HEK293 (cell line): ENCODE results near the gene CACTIN.

ENCODE experiments used
- AEBP2 ChIP-seq: fragments of 450-650 bp; formaldehyde crosslinking; IDR thresholded peaks from 2 replicates; pipeline ENCODE4 v1.5.1; 2016; ENCODE audit warnings: missing biosample characterization, missing genetic modification characterization, borderline replicate concordance
- BCL6B ChIP-seq: fragments of 450-650 bp; formaldehyde crosslinking; IDR thresholded peaks from 2 replicates; pipeline ENCODE4 v1.5.1; 2017; ENCODE audit warnings: missing biosample characterization, missing genetic modification characterization
- CTCF ChIP-seq: fragments of 450-650 bp; formaldehyde crosslinking; IDR thresholded peaks from 2 replicates; pipeline ENCODE4 v1.5.1; 2016; ENCODE audit warnings: missing biosample characterization, missing genetic modification characterization
- GFI1B ChIP-seq: fragments of 450-650 bp; formaldehyde crosslinking; IDR thresholded peaks from 2 replicates; pipeline ENCODE4 v1.5.1; 2016; ENCODE audit warnings: missing biosample characterization, missing genetic modification characterization
- GLI4 ChIP-seq: fragments of 450-650 bp; formaldehyde crosslinking; IDR thresholded peaks from 2 replicates; pipeline ENCODE4 v1.5.1; 2016; ENCODE audit warnings: missing biosample characterization, missing genetic modification characterization
- KLF7 ChIP-seq: fragments of 450-650 bp; formaldehyde crosslinking; IDR thresholded peaks from 2 replicates; pipeline ENCODE4 v1.5.1; 2016; ENCODE audit warnings: missing biosample characterization, missing genetic modification characterization, borderline replicate concordance
- PATZ1 ChIP-seq: fragments of 450-650 bp; formaldehyde crosslinking; IDR thresholded peaks from 2 replicates; pipeline ENCODE4 v1.5.1; 2016; ENCODE audit warnings: missing biosample characterization, missing genetic modification characterization
- SCRT1 ChIP-seq: fragments of 450-650 bp; formaldehyde crosslinking; IDR thresholded peaks from 2 replicates; pipeline ENCODE4 v1.5.1; 2016; ENCODE audit warnings: missing biosample characterization, missing genetic modification characterization, borderline replicate concordance
- SP7 ChIP-seq: fragments of 450-650 bp; formaldehyde crosslinking; IDR thresholded peaks from 2 replicates; pipeline ENCODE4 v1.5.1; 2016; ENCODE audit warnings: missing biosample characterization, missing genetic modification characterization
- TRIM28 ChIP-seq: IDR thresholded peaks from 2 replicates; pipeline ENCODE4 v1.6.1; 2011; ENCODE audit warnings: low read length, control low read depth, borderline replicate concordance
- YY1 ChIP-seq: fragments of 450-650 bp; formaldehyde crosslinking; IDR thresholded peaks from 2 replicates; pipeline ENCODE4 v1.5.1; 2018; ENCODE audit warnings: missing biosample characterization, missing genetic modification characterization
- ZBTB26 ChIP-seq: fragments of 450-650 bp; formaldehyde crosslinking; optimal IDR thresholded peaks from 2 replicates; pipeline ENCODE3; 2016; ENCODE audit warnings: missing biosample characterization, mild to moderate bottlenecking, missing genetic modification characterization
- ZNF10 ChIP-seq: fragments of 450-650 bp; formaldehyde crosslinking; IDR thresholded peaks from 2 replicates; pipeline ENCODE4 v1.5.1; 2017; ENCODE audit warnings: missing biosample characterization, missing genetic modification characterization
- ZNF157 ChIP-seq: fragments of 450-650 bp; formaldehyde crosslinking; IDR thresholded peaks from 2 replicates; pipeline ENCODE4 v1.5.1; 2016; ENCODE audit warnings: missing biosample characterization, missing genetic modification characterization
- ZNF174 ChIP-seq: fragments of 450-650 bp; formaldehyde crosslinking; IDR thresholded peaks from 2 replicates; pipeline ENCODE4 v1.5.0; 2017; ENCODE audit warnings: missing biosample characterization, mild to moderate bottlenecking, missing genetic modification characterization
- ZNF19 ChIP-seq: fragments of 450-650 bp; formaldehyde crosslinking; IDR thresholded peaks from 2 replicates; pipeline ENCODE4; 2016; ENCODE audit warnings: missing biosample characterization, missing genetic modification characterization, low read depth
- ZNF2 ChIP-seq: fragments of 450-650 bp; formaldehyde crosslinking; IDR thresholded peaks from 2 replicates; pipeline ENCODE4 v1.5.1; 2016; ENCODE audit warnings: missing biosample characterization, missing genetic modification characterization
- ZNF239 ChIP-seq: fragments of 450-650 bp; formaldehyde crosslinking; IDR thresholded peaks from 2 replicates; pipeline ENCODE4 v1.5.1; 2016; ENCODE audit warnings: missing biosample characterization, missing genetic modification characterization
- ZNF404 ChIP-seq: fragments of 450-650 bp; formaldehyde crosslinking; IDR thresholded peaks from 2 replicates; pipeline ENCODE4 v1.5.1; 2017; ENCODE audit warnings: missing biosample characterization, missing genetic modification characterization
- ZNF449 ChIP-seq: fragments of 450-650 bp; formaldehyde crosslinking; IDR thresholded peaks from 2 replicates; pipeline ENCODE4 v1.5.1; 2017; ENCODE audit warnings: missing biosample characterization, mild to moderate bottlenecking, missing genetic modification characterization, moderate library complexity
- ZNF513 ChIP-seq: fragments of 450-650 bp; IDR thresholded peaks from 2 replicates; pipeline ENCODE4 v1.5.1; 2018; ENCODE audit warnings: missing biosample characterization, missing genetic modification characterization
- ZNF571 ChIP-seq: fragments of 450-650 bp; formaldehyde crosslinking; IDR thresholded peaks from 2 replicates; pipeline ENCODE4 v1.5.0; 2017; ENCODE audit warnings: missing biosample characterization, missing genetic modification characterization
- ZNF610 ChIP-seq: fragments of 450-650 bp; formaldehyde crosslinking; IDR thresholded peaks from 2 replicates; pipeline ENCODE4 v1.5.1; 2016; ENCODE audit warnings: missing biosample characterization, missing genetic modification characterization, borderline replicate concordance
- ZNF624 ChIP-seq: fragments of 450-650 bp; formaldehyde crosslinking; IDR thresholded peaks from 2 replicates; pipeline ENCODE4 v1.5.1; 2017; ENCODE audit warnings: missing biosample characterization, missing genetic modification characterization
- ZNF639 ChIP-seq: fragments of 450-650 bp; formaldehyde crosslinking; IDR thresholded peaks from 2 replicates; pipeline ENCODE4 v1.5.1; 2016; ENCODE audit warnings: missing biosample characterization, missing genetic modification characterization
- ZNF658 ChIP-seq: fragments of 450-650 bp; formaldehyde crosslinking; IDR thresholded peaks from 2 replicates; pipeline ENCODE4; 2016; ENCODE audit warnings: missing biosample characterization, missing genetic modification characterization
- ZNF792 ChIP-seq: fragments of 450-650 bp; formaldehyde crosslinking; IDR thresholded peaks from 2 replicates; pipeline ENCODE4 v1.5.1; 2016; ENCODE audit warnings: missing biosample characterization, missing genetic modification characterization
- ZSCAN16 ChIP-seq: fragments of 450-650 bp; formaldehyde crosslinking; IDR thresholded peaks from 2 replicates; pipeline ENCODE4 v1.5.1; 2016; ENCODE audit warnings: missing biosample characterization, missing genetic modification characterization

CACTIN gene

GRCh38 chr19:3573162-3573857, 53.3 kb downstream of the CACTIN start (continued):
- TF ChIP-seq PATZ1 (tag by site-specific recombination) (peak; percentile 96), BCL6B (no peak), ZNF174 (tag by site-specific recombination) (no peak), ZNF2 (0 out of 2 replicates have a peak, but pooled peaks have one; percentile 26), TRIM28 (no peak), ZSCAN16 (tag by site-specific recombination) (no peak), ZNF610 (tag by site-specific recombination) (no peak), ZNF449 (tag by site-specific recombination) (no peak), ZNF10 (tag by site-specific recombination) (no peak), ZNF792 (tag by site-specific recombination) (0 out of 2 replicates have a peak, but pooled peaks have one; percentile 24), ZNF571 (tag by site-specific recombination) (no peak), KLF7 (no peak), ZNF658 (tag by site-specific recombination) (no peak), ZBTB26 (tag by site-specific recombination) (peak; percentile 72), SP7 (tag by site-specific recombination) (0 out of 2 replicates have a peak, but pooled peaks have one; percentile 26), SCRT1 (tag by site-specific recombination) (no peak), ZNF239 (tag by site-specific recombination) (no peak), AEBP2 (tag by site-specific recombination) (no peak), GLI4 (tag by site-specific recombination) (no peak), YY1 (tag by site-specific recombination) (peak; percentile 67), ZNF624 (no peak), ZNF19 (tag by site-specific recombination) (no peak), ZNF404 (tag by site-specific recombination) (no peak), ZNF513 (tag by site-specific recombination) (no peak), CTCF (tag by site-specific recombination) (no peak), ZNF157 (tag by site-specific recombination) (no peak), GFI1B (tag by site-specific recombination) (no peak), ZNF639 (tag by site-specific recombination) (no peak)
